Smooth muscle cell (in vitro differentiated cells): ENCODE results near the gene FNIP1. TPM values are rescaled to one million over a fixed set of nuclear protein-coding genes. Genes with fewer than 3 reads are reported as not detected.

Experiments
- DNase-seq: peaks from one replicate; lab custom pipeline; 2025; ENCODE audit not compliant: unreplicated experiment; lab: John Stamatoyannopoulos, UW
- H2AFZ ChIP-seq: fragments of 200-600 bp; sonication (generic); 2 replicates; pipeline ENCODE4 v1.6.0; 2016; ENCODE audit warnings: antibody characterized with exemption, low read depth, mild to moderate bottlenecking
- H3F3A ChIP-seq: fragments of 200-600 bp; sonication (generic); 2 replicates; pipeline ENCODE4 v1.6.0; 2017; ENCODE audit warnings: antibody characterized with exemption, low read depth
- H3K27ac ChIP-seq: fragments of 200-600 bp; sonication (generic); 2 replicates; pipeline ENCODE4 v1.5.1; 2016; ENCODE audit warnings: low read depth, mild to moderate bottlenecking
- H3K27me3 ChIP-seq: fragments of 200-600 bp; sonication (generic); 2 replicates; pipeline ENCODE4 v1.6.1; 2016; ENCODE audit warnings: low read depth, mild to moderate bottlenecking
- H3K36me3 ChIP-seq: fragments of 200-600 bp; sonication (generic); 2 replicates; pipeline ENCODE4 v1.5.1; 2016; ENCODE audit warnings: low read depth
- H3K4me1 ChIP-seq: fragments of 200-600 bp; sonication (generic); 2 replicates; pipeline ENCODE4 v1.5.1; 2016; ENCODE audit warnings: low read depth
- H3K4me2 ChIP-seq: fragments of 200-600 bp; sonication (generic); 2 replicates; pipeline ENCODE4 v1.6.0; 2016; ENCODE audit warnings: mild to moderate bottlenecking
- H3K4me3 ChIP-seq: fragments of 200-600 bp; sonication (generic); 2 replicates; pipeline ENCODE4 v1.5.1; 2016; ENCODE audit warnings: mild to moderate bottlenecking
- H3K79me2 ChIP-seq: fragments of 200-600 bp; sonication (generic); 2 replicates; pipeline ENCODE4 v1.6.0; 2016; ENCODE audit warnings: low read depth, mild to moderate bottlenecking
- H3K9ac ChIP-seq: fragments of 200-600 bp; sonication (generic); 2 replicates; pipeline ENCODE4 v1.6.0; 2016; ENCODE audit warnings: low read depth
- H3K9me3 ChIP-seq: fragments of 200-600 bp; sonication (generic); replicated peaks from 2 replicates; pipeline ENCODE4 v1.5.1; 2016; ENCODE audit warnings: low read depth
- H4K20me1 ChIP-seq: fragments of 200-600 bp; sonication (generic); 2 replicates; pipeline ENCODE4 v1.6.0; 2016; ENCODE audit warnings: low read depth
- CTCF ChIP-seq: fragments of 200-600 bp; sonication (generic); IDR thresholded peaks from 2 replicates; pipeline ENCODE4 v1.5.1; 2017; ENCODE audit warnings: borderline replicate concordance, mild to moderate bottlenecking, antibody characterized with exemption; ENCODE audit not compliant: insufficient read depth, poor library complexity, severe bottlenecking
- WGBS: methylation state at CpG from one replicate; pipeline ENCODE4 v1.1.7; 2016; ENCODE audit warnings: low lambda C conversion rate; 5-methylcytosine and 5-hydroxymethylcytosine counted together
- polyA plus RNA-seq: library from polyadenylated mRNA; unstranded; fragments of >200 nt; fragmentation: Nextera tagmentation; extraction: Ambion mirVana; gene quantifications from 2 replicates; pipeline ENCODE4 v1.2.1, GENCODE V29; 2016
- total RNA-seq: library from RNA; depleted of rRNA; stranded (reverse); fragments of >200 nt; gene quantifications from 2 replicates; pipeline ENCODE4 v1.2.3, GENCODE V29; 2014

Gene FNIP1
- total and polyA plus RNA-seq, 2 experiments from 2014 or later = 8.8 to 47.4 TPM

- no peak overlapping the region for H3K4me2 ChIP-seq
- peaks cover 88% of the 10 kb centered on the region for H4K20me1 ChIP-seq
- no peak for TF ChIP-seq CTCF
- no peak overlapping the region for H2AFZ ChIP-seq
- H3K4me1 ChIP-seq = no peaks in the 10 kb centered on the region
- no peak for DNase-seq
- H3K9me3 ChIP-seq = no peaks in the 10 kb centered on the region
- no peaks in the 10 kb centered on the region for H3K36me3 ChIP-seq
- 94% methylated on average over 3 of the region's 3 CpGs for WGBS
- H3F3A ChIP-seq = no peaks in the 10 kb centered on the region
- peaks cover 98% of the 10 kb centered on the region for H3K79me2 ChIP-seq
- H3K4me3 ChIP-seq = no peak overlapping the region
- no peaks in the 10 kb centered on the region for H3K27me3 ChIP-seq
- H3K27ac ChIP-seq = no peak overlapping the region
- no peak overlapping the region for H3K9ac ChIP-seq
Measured at GRCh38 chr5:131766689-131767088, 30.1 kb downstream of the FNIP1 start.

GRCh38 chr5:131765261-131765660 lies 31.6 kb downstream of the FNIP1 start:
- no peaks in the 10 kb centered on the region for H3K4me1 ChIP-seq
- no peaks in the 10 kb centered on the region for H3F3A ChIP-seq
- peaks cover 88% of the 10 kb centered on the region for H4K20me1 ChIP-seq
- no peak overlapping the region for H3K4me3 ChIP-seq
- TF ChIP-seq CTCF = no peak
- no peak overlapping the region for H3K9ac ChIP-seq
- 97% methylated on average over 1 of the region's 1 CpG for WGBS
- H3K9me3 ChIP-seq = no peaks in the 10 kb centered on the region
- no peak overlapping the region for H3K4me2 ChIP-seq
- H3K27me3 ChIP-seq = no peaks in the 10 kb centered on the region
- H2AFZ ChIP-seq = no peak overlapping the region
- peak overlapping the region; percentile 19 for H3K27ac ChIP-seq
- H3K79me2 ChIP-seq = peaks cover 99% of the 10 kb centered on the region
- no peak for DNase-seq
- no peaks in the 10 kb centered on the region for H3K36me3 ChIP-seq

DNA sequence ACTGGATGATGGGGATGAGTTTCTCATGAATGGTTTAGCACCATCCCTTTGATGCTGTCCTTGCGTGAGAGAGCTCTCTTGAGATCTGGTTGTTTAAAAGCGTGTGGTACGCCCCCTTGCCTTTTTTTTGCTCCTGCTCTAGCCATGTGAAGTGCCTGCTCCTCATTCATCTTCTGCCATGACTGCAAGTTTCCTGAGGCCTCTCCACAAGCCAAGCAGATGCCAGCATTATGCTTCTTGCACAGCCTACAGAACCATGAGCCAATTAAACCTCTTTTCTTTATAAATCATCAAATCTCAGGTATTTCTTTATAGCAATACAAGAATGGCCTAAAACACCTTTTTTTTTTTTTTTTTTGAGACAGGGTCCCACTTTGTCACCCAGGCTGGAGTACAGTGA lies 32.8 kb downstream of the FNIP1 start:
- Histone ChIP-seq H3K27ac (no peak overlapping the region), H3K4me2 (no peak overlapping the region), H3K36me3 (no peaks in the 10 kb centered on the region), H3K4me3 (no peak overlapping the region), H3K9ac (no peak overlapping the region), H2AFZ (no peak overlapping the region), H3K4me1 (no peaks in the 10 kb centered on the region), H3K9me3 (no peaks in the 10 kb centered on the region), H3K27me3 (no peaks in the 10 kb centered on the region), H3K79me2 (peaks cover 100% of the 10 kb centered on the region), H4K20me1 (peaks cover 88% of the 10 kb centered on the region), H3F3A (no peaks in the 10 kb centered on the region)
- no peak for DNase-seq
- WGBS = 100% methylated on average over 3 of the region's 3 CpGs
- no peak for TF ChIP-seq CTCF

- H2AFZ ChIP-seq = no peak overlapping the region
- peaks cover 91% of the 10 kb centered on the region for H4K20me1 ChIP-seq
- no peak overlapping the region for H3K4me3 ChIP-seq
- no peak for DNase-seq
- H3K4me2 ChIP-seq = no peak overlapping the region
- TF ChIP-seq CTCF = no peak
- H3K9ac ChIP-seq = no peak overlapping the region
- peaks cover 7% of the 10 kb centered on the region for H3K4me1 ChIP-seq
- no peak overlapping the region for H3K27ac ChIP-seq
- H3K9me3 ChIP-seq = no peaks in the 10 kb centered on the region
- 100% methylated on average over 2 of the region's 2 CpGs for WGBS
- H3K79me2 ChIP-seq = peaks cover 100% of the 10 kb centered on the region
- no peaks in the 10 kb centered on the region for H3K27me3 ChIP-seq
- no peaks in the 10 kb centered on the region for H3K36me3 ChIP-seq
- no peaks in the 10 kb centered on the region for H3F3A ChIP-seq
Measured at GRCh38 chr5:131760793-131761192, 36.0 kb downstream of the FNIP1 start.
